OCI-LY3 (cell line): ENCODE measurements around the gene COL9A2.

Source experiments
- EZH2phosphoT487 ChIP-seq: fragments of 200-600 bp; shearing (Covaris generic); IDR thresholded peaks from 2 replicates; pipeline ENCODE4 v1.6.1; 2018; ENCODE audit warnings: antibody characterized with exemption, mixed run types, low read depth
- TF ChIP-seq, protein P1 (sequence below): fragments of 200-600, 300-600 bp; sonication (generic); IDR thresholded peaks from 2 replicates; pipeline ENCODE4 v1.5.1; 2014; ENCODE audit warnings: antibody characterized with exemption, low read length, low read depth

DNA sequence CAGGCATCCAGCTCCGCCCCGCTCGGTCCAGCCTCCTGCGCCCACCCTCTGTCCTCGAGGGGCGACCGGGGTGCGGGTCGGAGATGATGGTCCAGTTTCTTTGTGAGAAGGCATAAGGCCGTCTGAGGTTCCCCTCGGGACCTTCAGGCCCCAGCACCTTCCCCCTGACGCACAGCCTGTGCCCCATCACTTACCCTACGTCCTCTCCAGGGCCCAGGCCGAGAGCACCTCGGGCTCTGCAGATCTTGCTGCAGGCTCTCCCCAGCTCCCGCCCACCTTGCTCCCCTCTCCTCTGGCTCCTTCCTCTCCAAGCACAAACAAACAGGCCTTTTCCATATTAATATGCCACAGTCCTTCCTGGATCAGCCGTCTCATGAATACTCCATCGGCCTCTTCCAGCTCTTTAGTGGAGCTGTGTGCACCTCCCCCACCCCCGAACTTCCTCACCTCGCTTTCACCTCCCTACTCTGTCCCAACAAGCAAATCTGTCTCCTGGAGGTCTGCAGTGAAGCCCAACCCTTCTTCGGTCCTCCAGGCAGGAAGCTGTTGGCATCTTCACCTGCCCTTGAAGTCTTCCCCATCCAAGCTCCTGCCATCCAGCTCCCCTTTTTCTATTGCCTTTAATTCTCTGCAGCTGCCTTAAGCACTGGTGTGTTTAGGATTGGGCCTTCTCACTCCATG is 448 bp upstream of the COL9A2 start:
- TF ChIP-seq, protein P1, sequence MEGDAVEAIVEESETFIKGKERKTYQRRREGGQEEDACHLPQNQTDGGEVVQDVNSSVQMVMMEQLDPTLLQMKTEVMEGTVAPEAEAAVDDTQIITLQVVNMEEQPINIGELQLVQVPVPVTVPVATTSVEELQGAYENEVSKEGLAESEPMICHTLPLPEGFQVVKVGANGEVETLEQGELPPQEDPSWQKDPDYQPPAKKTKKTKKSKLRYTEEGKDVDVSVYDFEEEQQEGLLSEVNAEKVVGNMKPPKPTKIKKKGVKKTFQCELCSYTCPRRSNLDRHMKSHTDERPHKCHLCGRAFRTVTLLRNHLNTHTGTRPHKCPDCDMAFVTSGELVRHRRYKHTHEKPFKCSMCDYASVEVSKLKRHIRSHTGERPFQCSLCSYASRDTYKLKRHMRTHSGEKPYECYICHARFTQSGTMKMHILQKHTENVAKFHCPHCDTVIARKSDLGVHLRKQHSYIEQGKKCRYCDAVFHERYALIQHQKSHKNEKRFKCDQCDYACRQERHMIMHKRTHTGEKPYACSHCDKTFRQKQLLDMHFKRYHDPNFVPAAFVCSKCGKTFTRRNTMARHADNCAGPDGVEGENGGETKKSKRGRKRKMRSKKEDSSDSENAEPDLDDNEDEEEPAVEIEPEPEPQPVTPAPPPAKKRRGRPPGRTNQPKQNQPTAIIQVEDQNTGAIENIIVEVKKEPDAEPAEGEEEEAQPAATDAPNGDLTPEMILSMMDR: no peak
- TF ChIP-seq EZH2phosphoT487: no peak
